Measurements from ENCODE around the gene GSDME. TPM values are rescaled to one million over a fixed set of nuclear protein-coding genes. Genes with fewer than 3 reads are reported as not detected.

Gene GSDME
- total RNA-seq, 3 donors from 2014 or later = 12.3 to 33.5 (median 15.1) TPM

DNA sequence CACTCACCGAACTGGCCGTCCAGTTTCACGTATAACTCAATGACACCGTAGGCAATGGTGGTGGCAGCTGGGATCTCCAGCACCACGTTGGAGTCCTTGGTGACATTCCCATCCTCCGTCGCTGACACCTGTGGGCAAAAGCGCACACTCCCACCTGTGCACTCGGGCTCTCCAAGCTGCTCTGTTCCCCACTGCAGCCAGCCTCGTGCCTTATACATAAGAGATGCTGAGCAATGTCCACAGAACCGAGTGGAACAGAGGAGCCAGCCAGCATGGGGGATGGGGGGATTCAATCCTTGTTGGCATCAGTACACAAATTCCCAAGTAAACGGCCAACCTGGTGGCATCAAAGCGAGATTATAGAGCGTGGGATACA is 40.0 kb downstream of the GSDME start:
- H3K27ac ChIP-seq = no peak overlapping the region
- no peak for DNase-seq (ENCODE audit: low spot score in 2 of 2)

GRCh38 chr7:24716480-24717246 is 40.6 kb downstream of the GSDME start:
- TF ChIP-seq POLR2A (IDR thresholded peaks at IDR 0.05) (no peak), CTCF (IDR thresholded peaks at IDR 0.05) (no peak), POLR2AphosphoS5 (IDR thresholded peaks at IDR 0.05) (no peak)
- H3K9me3 ChIP-seq = no peaks in the 10 kb centered on the region
- intact Hi-C loops (cut with DNase I; ENCODE audit: low total_unique reads) = no loop called here
- H3K4me1 ChIP-seq = no peaks in the 10 kb centered on the region
- no peaks in the 10 kb centered on the region for H3K27me3 ChIP-seq
- H3K27ac ChIP-seq = no peak overlapping the region
- H3K36me3 ChIP-seq = no peaks in the 10 kb centered on the region
- no peak for DNase-seq (ENCODE audit: low spot score in 2 of 2)
- H3K4me3 ChIP-seq = no peak overlapping the region

More for the DNA sequence above, 40.0 kb downstream of the GSDME start:
- Histone ChIP-seq H3K9me3 (no peaks in the 10 kb centered on the region), H3K4me3 (no peak overlapping the region), H3K36me3 (no peaks in the 10 kb centered on the region), H3K27me3 (no peaks in the 10 kb centered on the region), H3K4me1 (no peaks in the 10 kb centered on the region)
- intact Hi-C loops (cut with DNase I; ENCODE audit: low total_unique reads) = no loop called here
- TF ChIP-seq CTCF (IDR thresholded peaks at IDR 0.05) (no peak), POLR2AphosphoS5 (IDR thresholded peaks at IDR 0.05) (no peak), POLR2A (IDR thresholded peaks at IDR 0.05) (no peak)

DNA sequence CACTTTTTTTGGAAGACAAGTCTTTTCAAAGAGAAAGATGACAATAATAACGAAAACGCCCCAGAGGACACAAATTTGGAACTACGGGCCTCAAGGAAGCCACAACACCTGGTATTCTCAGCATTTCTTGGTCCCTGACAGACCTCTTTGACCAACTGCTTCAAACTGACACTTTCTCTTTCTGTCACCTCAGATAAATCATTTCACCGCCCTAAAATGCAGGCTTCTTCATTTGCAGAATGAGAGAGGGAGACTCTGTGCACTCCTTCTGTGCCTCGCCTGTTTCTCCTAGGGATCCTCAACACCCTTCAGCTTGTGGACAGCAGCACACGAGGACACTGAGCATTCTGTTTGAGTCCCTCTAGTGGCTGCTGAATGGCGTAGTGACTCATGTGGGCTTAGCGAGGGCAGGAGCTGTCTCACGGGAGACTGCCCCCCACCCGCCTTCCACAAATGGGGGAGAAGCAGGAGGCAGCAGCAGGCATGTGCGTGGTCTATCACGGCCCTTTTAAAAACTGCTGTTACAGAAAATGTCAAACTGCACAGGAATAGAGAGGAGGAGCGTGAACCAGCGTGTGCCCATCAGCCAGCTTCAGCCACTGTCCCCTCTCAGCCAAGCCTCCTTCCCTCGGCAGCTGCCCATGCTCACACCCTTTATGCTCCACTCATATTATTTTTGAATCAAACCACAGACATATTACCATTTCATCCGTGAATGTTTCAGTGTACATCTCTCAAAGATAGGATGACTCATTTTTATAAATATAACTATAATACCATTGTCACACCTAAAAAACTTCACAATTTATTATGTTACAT is 41.4 kb downstream of the GSDME start:
- no peaks in the 10 kb centered on the region for H3K36me3 ChIP-seq
- no peaks in the 10 kb centered on the region for H3K4me1 ChIP-seq
- H3K27ac ChIP-seq = no peak overlapping the region
- no peaks in the 10 kb centered on the region for H3K9me3 ChIP-seq
- no peak overlapping the region for H3K4me3 ChIP-seq
- DNase-seq (ENCODE audit: low spot score in 2 of 2) = no peak
- intact Hi-C loops (cut with DNase I; ENCODE audit: low total_unique reads) = no loop called here
- no peaks in the 10 kb centered on the region for H3K27me3 ChIP-seq
- no peak for TF ChIP-seq POLR2A (IDR thresholded peaks at IDR 0.05)
- TF ChIP-seq CTCF (IDR thresholded peaks at IDR 0.05) = no peak
- no peak for TF ChIP-seq POLR2AphosphoS5 (IDR thresholded peaks at IDR 0.05)

- no peak overlapping the region for H3K4me3 ChIP-seq
- intact Hi-C loops (cut with DNase I; ENCODE audit: low total_unique reads) = no loop called here
- DNase-seq (ENCODE audit: low spot score in 2 of 2) = no peak
- no peaks in the 10 kb centered on the region for H3K9me3 ChIP-seq
- TF ChIP-seq POLR2A (IDR thresholded peaks at IDR 0.05) (no peak), POLR2AphosphoS5 (IDR thresholded peaks at IDR 0.05) (no peak), CTCF (IDR thresholded peaks at IDR 0.05) (no peak)
- no peaks in the 10 kb centered on the region for H3K36me3 ChIP-seq
- H3K27me3 ChIP-seq = no peaks in the 10 kb centered on the region
- H3K4me1 ChIP-seq = no peaks in the 10 kb centered on the region
- no peak overlapping the region for H3K27ac ChIP-seq
Observed at GRCh38 chr7:24715171-24715570, 42.1 kb downstream of the GSDME start.

- H3K36me3 ChIP-seq = no peaks in the 10 kb centered on the region
- no peak overlapping the region for H3K4me3 ChIP-seq
- no peak overlapping the region for H3K27ac ChIP-seq
- intact Hi-C loops (cut with DNase I; ENCODE audit: low total_unique reads) = no loop called here
- H3K27me3 ChIP-seq = no peaks in the 10 kb centered on the region
- no peaks in the 10 kb centered on the region for H3K9me3 ChIP-seq
- TF ChIP-seq POLR2A (IDR thresholded peaks at IDR 0.05) (no peak), CTCF (IDR thresholded peaks at IDR 0.05) (no peak), POLR2AphosphoS5 (IDR thresholded peaks at IDR 0.05) (no peak)
- no peaks in the 10 kb centered on the region for H3K4me1 ChIP-seq
- no peak for DNase-seq (ENCODE audit: low spot score in 2 of 2)
Observed at GRCh38 chr7:24714676-24715010, 42.6 kb downstream of the GSDME start.
